WI38 (cell line): ENCODE results near the gene VEPH1.

Experiments
- H3K4me3 ChIP-seq: 2 replicates; pipeline ENCODE4 v1.5.1; 2011; ENCODE audit warnings: low read depth, mild to moderate bottlenecking, control low read depth, low read length
- TF ChIP-seq, protein P1 (sequence below): IDR thresholded peaks from 2 replicates; pipeline ENCODE4 v1.5.1; 2012; ENCODE audit warnings: low read depth, mild to moderate bottlenecking, control low read depth, low read length

VEPH1 gene

DNA sequence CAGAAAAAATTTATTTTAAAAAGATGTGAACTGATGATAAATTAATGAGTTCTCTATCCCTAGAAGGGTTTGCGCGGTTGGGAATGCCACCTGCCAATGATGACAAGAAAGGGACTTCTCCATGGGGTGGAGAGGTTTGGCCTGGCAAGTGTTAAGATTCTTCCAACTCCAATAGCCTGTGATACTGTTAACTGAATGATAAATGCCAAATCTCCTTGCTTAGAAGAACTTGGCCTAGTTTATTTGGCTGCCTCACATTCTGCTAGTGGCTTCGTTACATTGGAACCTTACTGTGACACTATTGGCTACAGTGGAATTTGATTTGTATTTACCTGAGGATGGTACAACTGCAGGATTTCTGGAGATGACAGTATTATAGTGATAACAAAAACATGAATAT lies 251.5 kb downstream of the VEPH1 start:
- TF ChIP-seq, protein P1, sequence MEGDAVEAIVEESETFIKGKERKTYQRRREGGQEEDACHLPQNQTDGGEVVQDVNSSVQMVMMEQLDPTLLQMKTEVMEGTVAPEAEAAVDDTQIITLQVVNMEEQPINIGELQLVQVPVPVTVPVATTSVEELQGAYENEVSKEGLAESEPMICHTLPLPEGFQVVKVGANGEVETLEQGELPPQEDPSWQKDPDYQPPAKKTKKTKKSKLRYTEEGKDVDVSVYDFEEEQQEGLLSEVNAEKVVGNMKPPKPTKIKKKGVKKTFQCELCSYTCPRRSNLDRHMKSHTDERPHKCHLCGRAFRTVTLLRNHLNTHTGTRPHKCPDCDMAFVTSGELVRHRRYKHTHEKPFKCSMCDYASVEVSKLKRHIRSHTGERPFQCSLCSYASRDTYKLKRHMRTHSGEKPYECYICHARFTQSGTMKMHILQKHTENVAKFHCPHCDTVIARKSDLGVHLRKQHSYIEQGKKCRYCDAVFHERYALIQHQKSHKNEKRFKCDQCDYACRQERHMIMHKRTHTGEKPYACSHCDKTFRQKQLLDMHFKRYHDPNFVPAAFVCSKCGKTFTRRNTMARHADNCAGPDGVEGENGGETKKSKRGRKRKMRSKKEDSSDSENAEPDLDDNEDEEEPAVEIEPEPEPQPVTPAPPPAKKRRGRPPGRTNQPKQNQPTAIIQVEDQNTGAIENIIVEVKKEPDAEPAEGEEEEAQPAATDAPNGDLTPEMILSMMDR, result no peak
- H3K4me3 ChIP-seq, result no peak overlapping the region

GRCh38 chr3:157249606-157250005 lies 253.6 kb downstream of the VEPH1 start:
- H3K4me3 ChIP-seq, result no peak overlapping the region
- TF ChIP-seq, protein P1, result no peak

DNA sequence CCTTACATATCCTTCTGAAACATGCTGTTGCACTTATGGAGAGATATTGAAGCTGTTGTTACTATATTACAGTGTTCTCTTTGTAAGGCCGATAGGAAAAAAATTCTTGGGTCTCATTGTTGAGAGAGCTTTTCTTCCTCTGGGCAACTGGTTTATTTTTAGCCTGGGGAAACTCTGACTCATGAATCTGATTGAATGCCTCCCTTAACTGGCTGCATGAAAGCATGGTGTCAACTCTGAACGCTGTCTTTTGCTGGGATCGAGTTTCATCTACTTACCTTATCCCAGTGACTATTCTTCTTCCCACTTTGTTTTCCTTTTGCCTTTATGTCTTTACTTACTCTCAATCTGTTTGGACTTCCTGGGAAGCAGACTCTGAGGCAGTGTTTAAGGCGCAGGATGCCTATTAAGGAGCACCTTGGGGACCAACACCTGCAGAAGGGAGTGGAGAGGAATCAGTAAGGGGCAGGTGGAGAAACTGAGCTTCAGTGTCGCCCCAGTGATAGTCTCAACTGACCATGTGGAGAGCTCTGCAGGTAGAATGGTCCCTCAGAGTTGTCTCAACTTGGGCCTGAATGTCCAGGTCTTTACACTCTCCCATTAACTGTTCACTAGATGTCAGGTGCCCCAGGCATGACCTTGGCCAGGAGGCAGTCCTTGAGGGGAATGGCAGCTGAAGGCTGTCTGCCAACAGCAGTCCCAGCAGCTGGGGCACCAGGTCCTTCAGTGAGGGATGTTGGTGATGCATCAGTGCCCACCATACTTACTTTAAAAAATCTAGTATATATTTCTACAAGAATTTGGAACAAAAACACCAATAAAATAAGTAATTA lies 254.4 kb downstream of the VEPH1 start:
- TF ChIP-seq, protein P1, result no peak

GRCh38 chr3:157247391-157247790 lies 255.8 kb downstream of the VEPH1 start:
- TF ChIP-seq, protein P1, result no peak
- no peak overlapping the region for H3K4me3 ChIP-seq

More for the DNA sequence above, 254.4 kb downstream of the VEPH1 start:
- H3K4me3 ChIP-seq, result no peak overlapping the region

DNA sequence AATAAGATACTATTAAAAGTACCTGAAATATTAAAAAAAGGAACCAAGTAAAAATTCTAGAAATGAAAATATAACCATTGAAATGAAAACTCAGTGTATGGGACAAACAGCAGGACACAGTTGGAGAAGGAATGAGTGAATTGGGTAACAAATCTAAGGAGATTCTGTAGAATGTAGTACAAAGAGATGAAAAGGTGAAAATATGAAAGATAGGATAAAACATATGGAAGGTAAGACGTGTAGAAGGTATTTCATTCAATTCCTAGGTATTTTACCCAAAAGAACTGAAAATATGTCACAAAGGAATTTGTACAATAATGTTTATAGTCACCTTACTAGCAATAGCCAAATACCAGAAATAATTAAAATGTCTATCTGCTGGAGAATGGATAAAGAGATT lies 260.4 kb downstream of the VEPH1 start:
- TF ChIP-seq, protein P1, result no peak
- no peak overlapping the region for H3K4me3 ChIP-seq

- TF ChIP-seq, protein P1, result no peak
Observed at GRCh38 chr3:157241599-157241998, 261.6 kb downstream of the VEPH1 start.

GRCh38 chr3:157240408-157240807 lies 262.8 kb downstream of the VEPH1 start:
- TF ChIP-seq, protein P1, result no peak
- no peak overlapping the region for H3K4me3 ChIP-seq

More at GRCh38 chr3:157241599-157241998, 261.6 kb downstream of the VEPH1 start:
- H3K4me3 ChIP-seq, result no peak overlapping the region
